Aorta (tissue), 5 donors: ENCODE results near the gene HEY2. TPM values are rescaled to one million over a fixed set of nuclear protein-coding genes. Genes with fewer than 3 reads are reported as not detected.

ENCODE experiments used
- ATAC-seq: fragments of 200-7000 bp; cut with Tn5 transposase; one replicate; pipeline ENCODE4 v1.9.1; 2022; ENCODE audit warnings: moderate library complexity; ENCODE audit not compliant: low FRiP score
- DNase-seq, 2 donors: peaks; one replicate each; pipeline ENCODE4 v3.0.0-alpha.2; 2020
- H3K27ac ChIP-seq, 2 donors: one replicate each; pipeline ENCODE4 v1.5.1; 2013; ENCODE audit warnings: low read length in 2 of 2, mild to moderate bottlenecking in 2 of 2, moderate library complexity in 2 of 2, control low read depth in 1 of 2, inconsistent platforms in 1 of 2, low read depth in 1 of 2
- H3K27me3 ChIP-seq, 2 donors: one replicate each; pipeline ENCODE4 v1.6.1; 2013; ENCODE audit warnings: control low read depth in 1 of 2, low read length in 1 of 2, mild to moderate bottlenecking in 1 of 2, moderate library complexity in 1 of 2; ENCODE audit not compliant: insufficient read depth in 2 of 2, control insufficient read depth in 1 of 2
- H3K36me3 ChIP-seq, 2 donors: one replicate each; pipeline ENCODE4 v1.6.1; 2013; ENCODE audit warnings: control low read depth in 1 of 2, low read length in 1 of 2, mild to moderate bottlenecking in 1 of 2; ENCODE audit not compliant: insufficient read depth in 2 of 2, control insufficient read depth in 1 of 2
- H3K4me1 ChIP-seq, 2 donors: one replicate each; pipeline ENCODE4 v1.6.1; 2013; ENCODE audit warnings: low read length in 2 of 2, control low read depth in 1 of 2, mild to moderate bottlenecking in 1 of 2, moderate library complexity in 1 of 2; ENCODE audit not compliant: insufficient read depth in 2 of 2, control insufficient read depth in 1 of 2
- H3K4me3 ChIP-seq, 2 donors: one replicate each; pipeline ENCODE4 v1.5.1; 2013; ENCODE audit warnings: low read length in 2 of 2, control low read depth in 1 of 2, mild to moderate bottlenecking in 1 of 2
- H3K9me3 ChIP-seq: one replicate; pipeline ENCODE4 v1.6.1; 2013; ENCODE audit warnings: mild to moderate bottlenecking, low read length; ENCODE audit not compliant: control insufficient read depth
- WGBS, 2 donors: extraction: QIAGEN DNeasy Blood & Tissue Kit; methylation state at CpG; one replicate each; pipeline ENCODE4 v1.1.7; 2013; 5-methylcytosine and 5-hydroxymethylcytosine counted together
- intact Hi-C, 2 donors: fragments of 100-400 bp; cut with DNase I; formaldehyde crosslinking; loops; one replicate each; pipeline versions ENCODE4 v1.14.2 to v1.15.0; 2022
- polyA plus RNA-seq, 2 donors: library from polyadenylated mRNA; stranded (reverse); fragments of 200-250 nt; gene quantifications; one replicate each; pipeline ENCODE4 v1.2.3, GENCODE V29; 2013
- total RNA-seq, 2 donors: library from RNA; stranded (reverse); fragmentation: NEBNext Ultra II Directional; extraction: Animal tissue kit (Norgen Biotek cat#: 25700); gene quantifications; one replicate each; pipeline ENCODE4 v1.2.1, GENCODE V29; 2021
- donor health status: healthy with polysubstance abuse.
- donor health status: Bipolar disorder and iron deficiency.
- donor health status: DM: no; HTN: no; CAD: no.
- donor health status: DM: no; HTN: no; CAD: no.
- donor health status: DM: yes; HTN: yes; CAD: no.

The HEY2 gene
- total and polyA plus RNA-seq, 4 donors, result 19.1 to 46.1 (median 24.5) TPM

DNA sequence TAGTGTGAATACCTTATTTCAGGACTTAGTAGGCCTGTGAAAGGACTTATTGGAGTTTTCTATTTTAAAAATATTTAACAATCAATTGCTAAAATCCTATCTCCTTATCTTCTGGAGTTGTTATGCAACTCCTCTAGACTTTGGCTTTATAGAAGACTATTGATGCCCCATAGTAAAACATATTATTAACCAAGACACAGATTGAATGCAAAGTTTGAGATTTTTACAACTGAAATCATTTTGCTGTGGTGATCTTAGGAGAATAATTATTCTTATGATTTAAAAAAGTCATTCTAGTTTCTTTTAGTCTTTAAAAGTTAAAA lies 4.5 kb downstream of the HEY2 start:
- H3K36me3 ChIP-seq, result no peaks in the 10 kb centered on the region
- peaks cover 2 to 4% of the 10 kb centered on the region in 2 donors for H3K4me1 ChIP-seq
- DNase-seq, result no peak
- H3K27ac ChIP-seq, result peak overlapping the region in 1 of 2 donors; percentile 58
- H3K9me3 ChIP-seq, result no peaks in the 10 kb centered on the region
- ATAC-seq, result no peak
- H3K4me3 ChIP-seq, result no peak overlapping the region
- H3K27me3 ChIP-seq, result no peaks in the 10 kb centered on the region
- intact Hi-C loops, result no loop called here

DNA sequence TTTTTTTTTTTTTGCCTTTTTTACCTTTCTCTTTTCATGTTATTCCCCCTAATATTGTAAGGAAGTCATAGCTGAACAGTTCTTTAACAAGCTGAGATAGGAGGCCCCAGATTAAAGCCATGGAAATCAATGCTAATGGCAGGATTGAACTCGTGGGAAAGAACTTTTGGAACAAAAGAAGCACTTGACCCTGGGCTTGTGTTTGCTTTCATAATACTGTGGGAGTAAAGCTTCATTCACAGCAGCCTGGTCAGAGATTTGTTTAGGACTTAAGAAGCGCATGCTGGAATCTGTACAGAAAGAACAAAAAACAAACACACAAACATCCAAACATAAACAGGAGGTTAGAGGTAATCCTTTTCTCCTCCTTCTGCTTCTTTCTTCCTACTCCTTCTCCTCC lies 5.1 kb downstream of the HEY2 start:
- WGBS, 2 donors, result 5% methylated on average over 2 of the region's 2 CpGs
- Histone ChIP-seq H3K9me3 (no peaks in the 10 kb centered on the region), H3K4me3 (peak overlapping the region in 1 of 2 donors; percentile 41), H3K36me3 (peaks cover 0 to 4% of the 10 kb centered on the region in 2 donors), H3K27me3 (no peaks in the 10 kb centered on the region), H3K27ac (peak overlapping the region; percentile 57 to 77), H3K4me1 (peaks cover 2 to 4% of the 10 kb centered on the region in 2 donors)
- intact Hi-C loops, result no loop called here
- no peak for ATAC-seq
- no peak for DNase-seq

GRCh38 chr6:125759184-125759902 lies 9.9 kb downstream of the HEY2 start:
- Histone ChIP-seq H3K36me3 (peaks cover 0 to 4% of the 10 kb centered on the region in 2 donors), H3K9me3 (no peaks in the 10 kb centered on the region), H3K27me3 (no peaks in the 10 kb centered on the region), H3K4me1 (peaks cover 4% of the 10 kb centered on the region in 2 donors), H3K4me3 (no peak overlapping the region), H3K27ac (peak overlapping the region; percentile 5 to 70)
- WGBS, 2 donors, result 34 to 48% methylated on average over 39 to 42 of the region's 42 CpGs
- intact Hi-C loops, result no loop called here
- ATAC-seq (peak; percentile 64), DNase-seq (peak; percentile 66 to 84)

DNA sequence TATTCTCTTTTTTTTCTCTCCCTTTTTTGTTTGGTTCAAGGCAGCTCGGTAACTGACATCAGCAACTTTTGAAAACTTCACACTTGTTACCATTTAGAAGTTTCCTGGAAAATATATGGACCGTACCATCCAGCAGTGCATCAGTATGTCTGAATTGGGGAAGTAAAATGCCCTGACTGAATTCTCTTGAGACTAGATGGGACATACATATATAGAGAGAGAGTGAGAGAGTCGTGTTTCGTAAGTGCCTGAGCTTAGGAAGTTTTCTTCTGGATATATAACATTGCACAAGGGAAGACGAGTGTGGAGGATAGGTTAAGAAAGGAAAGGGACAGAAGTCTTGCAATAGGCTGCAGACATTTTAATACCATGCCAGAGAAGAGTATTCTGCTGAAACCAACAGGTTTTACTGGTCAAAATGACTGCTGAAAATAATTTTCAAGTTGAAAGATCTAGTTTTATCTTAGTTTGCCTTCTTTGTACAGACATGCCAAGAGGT lies 10.6 kb downstream of the HEY2 start:
- DNase-seq (no peak), ATAC-seq (no peak)
- Histone ChIP-seq H3K27ac (peak overlapping the region; percentile 5 to 44), H3K36me3 (peaks cover 0 to 4% of the 10 kb centered on the region in 2 donors), H3K4me1 (peaks cover 3 to 4% of the 10 kb centered on the region in 2 donors), H3K4me3 (no peak overlapping the region), H3K27me3 (no peaks in the 10 kb centered on the region), H3K9me3 (no peaks in the 10 kb centered on the region)
- 2 to 10% methylated on average over 5 of the region's 5 CpGs for WGBS, 2 donors
- intact Hi-C loops, result loop anchor here in 1 of 2 donors (5.0 kb wide), 1 partner anchor 608 kb away; the partner anchor contains the start of gene TPD52L1

GRCh38 chr6:125764121-125764671 lies 14.8 kb downstream of the HEY2 start:
- Histone ChIP-seq H3K9me3 (no peaks in the 10 kb centered on the region), H3K4me1 (peaks cover 0 to 2% of the 10 kb centered on the region in 2 donors), H3K36me3 (peaks cover 0 to 4% of the 10 kb centered on the region in 2 donors), H3K4me3 (no peak overlapping the region), H3K27me3 (no peaks in the 10 kb centered on the region), H3K27ac (peak overlapping the region; percentile 36 to 76)
- 20 to 28% methylated on average over 2 of the region's 2 CpGs for WGBS, 2 donors
- ATAC-seq (no peak), DNase-seq (no peak)
- intact Hi-C loops, result loop anchor here (2.0 to 5.0 kb wide), 2 partner anchors 451 to 612 kb away; partner anchors contain the start of gene TPD52L1 (in 1 of the 2)

DNA sequence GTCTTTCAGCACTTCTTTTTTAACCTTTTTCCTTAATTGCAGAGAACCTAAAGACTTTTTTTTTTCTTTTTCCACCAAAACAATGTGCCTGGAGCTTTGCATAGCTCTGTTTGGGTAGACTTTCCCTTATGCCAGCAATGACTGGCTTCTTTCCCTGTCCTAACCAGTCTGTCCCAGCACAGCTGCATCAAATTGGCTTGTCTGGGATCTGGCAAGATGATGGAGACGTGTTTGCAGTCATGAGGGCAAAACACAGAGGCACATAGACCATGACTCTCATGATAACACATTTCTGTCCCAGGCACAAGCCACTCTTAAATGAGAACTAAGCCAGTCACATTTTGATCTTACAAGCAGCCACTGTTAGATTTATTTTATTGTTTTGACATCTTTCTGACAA lies 16.5 kb downstream of the HEY2 start:
- DNase-seq (no peak), ATAC-seq (peak; percentile 41)
- Histone ChIP-seq H3K27ac (peak overlapping the region in 1 of 2 donors; percentile 25), H3K4me1 (peaks cover 0 to 2% of the 10 kb centered on the region in 2 donors), H3K9me3 (no peaks in the 10 kb centered on the region), H3K4me3 (no peak overlapping the region), H3K36me3 (no peaks in the 10 kb centered on the region), H3K27me3 (no peaks in the 10 kb centered on the region)
- intact Hi-C loops, result loop anchor here in 1 of 2 donors (2.0 to 5.0 kb wide), 2 partner anchors 453 to 614 kb away; partner anchors contain the start of gene TPD52L1
- 4 to 8% methylated on average over 1 of the region's 1 CpG for WGBS, 2 donors

GRCh38 chr6:125766641-125767040 lies 17.2 kb downstream of the HEY2 start:
- WGBS, 2 donors, result 53 to 57% methylated on average over 4 of the region's 4 CpGs
- Histone ChIP-seq H3K4me3 (no peak overlapping the region), H3K4me1 (peaks cover 0 to 2% of the 10 kb centered on the region in 2 donors), H3K27ac (peak overlapping the region in 1 of 2 donors; percentile 38), H3K9me3 (no peaks in the 10 kb centered on the region), H3K27me3 (no peaks in the 10 kb centered on the region), H3K36me3 (no peaks in the 10 kb centered on the region)
- DNase-seq (no peak), ATAC-seq (no peak)
- intact Hi-C loops, result loop anchor here in 1 of 2 donors (5.0 kb wide), 1 partner anchor 614 kb away; the partner anchor contains the start of gene TPD52L1

DNA sequence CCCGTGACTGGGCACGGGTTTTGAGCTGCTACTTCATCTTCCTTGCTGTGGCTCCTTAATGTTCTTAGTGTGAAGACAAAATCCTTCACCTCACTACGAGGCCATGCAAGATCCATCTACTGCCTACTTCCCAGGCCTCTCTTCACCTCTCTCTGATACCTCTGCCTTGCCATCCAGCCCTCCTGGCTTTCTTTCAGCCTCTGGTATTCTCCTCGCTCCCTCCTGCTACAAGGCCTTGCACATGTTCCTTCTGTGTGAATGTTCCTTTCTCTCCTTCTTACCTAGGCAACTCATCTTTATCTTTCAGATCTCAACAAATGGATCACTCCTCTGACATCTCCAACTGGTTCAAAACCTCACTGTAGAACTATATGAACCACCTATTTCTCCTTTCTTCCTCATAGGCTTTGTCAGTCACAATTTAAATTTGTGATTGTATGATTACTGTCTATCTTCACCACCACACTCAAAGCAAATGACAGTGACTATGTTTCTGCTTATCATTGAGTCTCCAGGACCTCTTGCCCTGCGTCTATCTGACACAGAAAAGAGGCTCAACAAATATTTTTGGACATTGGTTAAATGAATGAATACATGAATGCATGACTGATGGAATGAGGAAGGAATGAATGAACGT lies 19.8 kb downstream of the HEY2 start:
- Histone ChIP-seq H3K4me3 (no peak overlapping the region), H3K27me3 (no peaks in the 10 kb centered on the region), H3K4me1 (peaks cover 0 to under 1% of the 10 kb centered on the region in 2 donors), H3K9me3 (no peaks in the 10 kb centered on the region), H3K27ac (peak overlapping the region in 1 of 2 donors; percentile 71), H3K36me3 (no peaks in the 10 kb centered on the region)
- intact Hi-C loops, result loop anchor here (2.0 to 5.0 kb wide), 2 partner anchors 458 to 617 kb away; partner anchors contain the start of gene TPD52L1 (in 1 of the 2)
- ATAC-seq (no peak), DNase-seq (no peak)
- 44 to 50% methylated on average over 6 of the region's 6 CpGs for WGBS, 2 donors
